ENCODE measurements around the gene P2RY13.
A peak's percentile ranks its signal among the peaks of the same experiment; 100 is the strongest.

P2RY13 gene

DNA sequence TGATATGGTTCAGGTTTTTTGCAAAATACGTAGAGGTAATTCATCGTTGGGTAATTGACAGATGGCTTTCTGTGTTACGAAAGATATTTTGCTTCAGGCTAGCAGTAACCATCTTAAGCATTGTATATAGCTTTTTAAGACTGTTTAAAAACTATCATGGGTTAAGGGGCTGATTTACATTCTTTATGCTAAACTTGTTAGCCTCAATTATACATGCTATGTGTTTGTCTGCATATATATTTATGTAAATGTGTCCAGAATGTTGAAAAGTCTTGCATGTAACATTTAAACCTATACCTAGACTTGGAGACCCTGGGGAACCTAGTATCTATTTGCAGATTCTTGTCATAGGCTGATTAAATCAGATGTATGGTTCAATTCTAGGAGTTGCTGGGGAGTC lies 39.9 kb downstream of the P2RY13 start:
- no peak for DNase-seq

DNA sequence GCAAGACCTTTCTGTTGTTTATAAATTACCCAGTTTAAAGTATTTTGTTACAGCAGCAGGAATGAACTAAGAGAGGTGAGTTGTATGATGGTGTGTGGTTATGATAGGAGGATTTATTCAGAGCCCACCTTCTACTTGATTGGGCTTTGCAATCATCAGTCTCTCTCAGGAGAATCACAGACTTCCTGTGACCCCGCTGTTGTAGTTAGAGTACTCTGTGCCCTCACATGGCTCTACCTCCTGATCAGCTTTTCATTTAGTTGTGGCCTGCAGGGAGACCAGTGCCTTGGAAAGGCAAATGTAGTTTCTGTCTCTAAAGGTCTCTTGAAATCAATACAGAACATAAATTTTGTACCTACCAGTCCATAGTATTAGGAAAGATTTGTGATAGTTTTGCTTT lies 43.4 kb downstream of the P2RY13 start:
- DNase-seq = no peak

DNA sequence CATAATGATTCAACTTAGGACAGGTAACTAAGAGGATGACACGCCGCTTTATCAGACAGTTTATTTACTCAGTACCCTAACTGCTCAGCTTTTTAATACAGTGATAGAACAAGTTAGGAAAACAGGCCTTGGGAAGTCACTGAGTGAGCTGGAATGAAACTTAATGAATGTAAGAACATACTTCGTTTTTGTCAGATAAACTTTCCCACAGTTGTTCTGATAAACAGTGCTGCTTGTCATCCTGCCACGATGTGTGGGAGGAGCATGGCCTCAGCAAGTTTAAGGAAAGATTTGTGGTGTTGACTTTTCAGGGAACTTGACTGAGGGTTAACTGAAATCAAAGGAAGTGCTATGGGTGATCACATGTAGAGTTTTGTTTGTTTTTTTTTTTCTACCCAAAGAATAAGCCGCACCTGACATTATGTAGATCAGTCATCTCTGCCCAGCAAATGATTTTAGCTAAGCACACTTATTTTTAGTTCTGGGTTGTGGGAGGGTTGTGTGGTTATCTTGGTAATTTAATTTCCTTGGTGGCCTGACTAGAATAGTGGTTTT lies 45.4 kb downstream of the P2RY13 start:
- DNase-seq = no peak

DNA sequence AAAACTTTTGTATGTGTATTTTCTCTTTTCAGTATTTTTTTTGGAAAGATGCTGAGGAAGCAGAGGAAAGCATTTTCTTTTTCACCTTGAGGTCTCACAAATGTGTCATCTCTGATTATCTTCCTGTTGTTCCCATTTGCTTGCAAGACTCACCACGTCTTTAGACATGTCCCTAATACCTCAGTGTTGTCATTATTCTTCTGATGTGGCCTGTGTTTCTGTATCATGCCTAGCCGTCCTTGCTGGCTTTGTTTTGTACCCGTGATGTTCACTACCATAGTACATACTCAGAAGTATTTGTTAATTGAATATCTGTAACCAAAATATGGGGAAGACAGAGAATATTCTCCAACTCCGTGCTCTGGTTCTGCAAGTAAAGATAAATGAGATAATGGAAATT lies 46.0 kb downstream of the P2RY13 start:
- DNase-seq = no peak

DNA sequence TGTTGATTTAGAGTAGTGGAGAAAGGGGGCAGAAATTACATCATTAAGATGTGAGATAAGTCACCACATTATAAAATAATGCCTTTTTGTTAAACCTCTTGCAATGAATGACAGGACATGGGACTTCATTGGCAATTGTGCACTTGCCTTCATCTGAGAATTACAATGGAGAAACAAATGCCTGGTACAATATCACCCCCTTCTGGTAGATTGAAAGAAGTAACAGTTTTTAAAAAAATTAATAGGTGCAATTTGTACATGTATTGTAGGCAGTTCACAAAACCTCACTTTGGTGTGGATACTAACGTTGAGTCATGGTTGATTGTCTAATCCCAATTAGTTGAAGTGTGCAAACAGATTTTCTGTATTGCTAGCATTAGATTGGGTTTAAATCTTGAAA lies 46.4 kb downstream of the P2RY13 start:
- DNase-seq = peak; percentile 5 to 75

DNA sequence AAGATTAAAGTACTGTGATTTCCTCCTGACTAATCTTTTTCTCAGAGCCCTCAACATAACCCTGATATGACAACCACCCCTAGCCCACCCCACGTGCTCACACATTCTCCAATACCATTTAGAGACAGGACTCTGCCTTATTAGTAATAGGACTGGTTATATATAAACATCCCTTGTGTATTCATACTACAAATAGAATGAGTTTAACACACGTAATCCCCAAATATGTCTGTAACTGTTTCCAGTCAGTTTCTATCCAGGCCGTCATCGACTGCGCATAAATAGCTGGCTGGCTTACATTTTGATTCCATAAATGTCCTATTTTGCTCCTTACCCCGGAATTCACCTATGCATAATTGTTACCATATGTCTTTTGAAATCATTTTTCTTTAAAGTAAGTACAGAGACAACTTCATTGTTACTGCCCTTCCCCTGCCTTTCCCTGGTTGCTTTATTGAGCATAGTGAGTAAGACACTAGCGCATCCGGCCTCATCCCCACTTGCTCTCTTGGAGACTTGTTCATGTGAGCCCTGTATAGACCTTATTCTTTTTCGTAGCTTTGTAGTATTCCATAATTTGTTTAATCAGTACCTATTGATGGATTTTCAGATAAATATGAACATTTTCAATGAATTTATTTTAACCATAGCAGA lies 47.6 kb downstream of the P2RY13 start:
- DNase-seq = no peak

DNA sequence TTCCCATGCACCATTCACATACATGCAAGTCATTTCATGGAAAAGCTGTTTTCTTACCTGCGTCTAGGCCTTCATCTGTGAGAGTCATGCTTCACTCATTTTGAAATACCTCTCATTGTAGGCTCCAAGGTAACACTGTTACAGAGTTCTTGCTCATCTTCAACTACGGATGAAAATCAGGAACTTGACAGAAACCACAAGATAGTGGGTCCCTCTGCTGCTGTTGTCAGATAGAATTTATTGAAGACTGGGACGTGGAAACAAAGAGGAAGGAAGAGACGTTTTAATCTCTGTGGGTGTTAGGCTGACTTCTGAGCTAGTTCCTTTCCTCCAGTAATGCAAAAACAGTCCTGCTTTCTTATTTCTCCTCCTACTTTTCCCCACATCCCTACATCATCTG lies 51.1 kb downstream of the P2RY13 start, which contains the start of gene P2RY14:
Gene P2RY14 (minus strand): TSS at position 313 of the 400 bp plus-strand sequence. CDS start 64,226 bp downstream, outside the sequence.
- DNase-seq = no peak

DNA sequence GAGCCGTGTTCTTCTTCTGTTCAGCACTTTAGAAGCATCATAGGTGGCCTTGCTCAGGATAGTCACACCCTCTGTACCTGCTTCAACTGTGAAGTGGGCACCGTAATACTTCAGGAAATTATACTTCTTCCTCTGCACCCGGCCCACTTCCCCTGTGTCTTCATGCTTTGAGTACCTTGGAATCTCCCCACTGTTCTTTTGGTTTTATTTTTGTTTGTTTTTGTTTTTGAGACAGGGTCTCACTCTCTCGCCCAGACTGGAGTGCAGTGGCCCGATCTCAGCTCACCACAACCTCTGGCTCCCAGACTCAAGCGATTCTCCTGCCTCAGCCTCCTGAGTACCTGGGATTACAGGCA lies 52.7 kb downstream of the P2RY13 start:
- no peak for DNase-seq

Measured in SW 1271 (cell line).